HG03469 (cell line): Measurements from ENCODE around the gene SIGLEC12.
"Not testable (repeated sequence)": the region's sequence is repeated elsewhere in the genome, so short reads cannot be mapped to it uniquely, and the experiment has no call there.

Experiments used
- ATAC-seq: cut with Tn5 transposase; IDR thresholded peaks from one replicate; pipeline ENCODE4 v1.9.1; 2021; ENCODE audit warnings: mild to moderate bottlenecking, moderate library complexity, moderate number of reproducible peaks; ENCODE audit not compliant: unreplicated experiment

Gene SIGLEC12

DNA sequence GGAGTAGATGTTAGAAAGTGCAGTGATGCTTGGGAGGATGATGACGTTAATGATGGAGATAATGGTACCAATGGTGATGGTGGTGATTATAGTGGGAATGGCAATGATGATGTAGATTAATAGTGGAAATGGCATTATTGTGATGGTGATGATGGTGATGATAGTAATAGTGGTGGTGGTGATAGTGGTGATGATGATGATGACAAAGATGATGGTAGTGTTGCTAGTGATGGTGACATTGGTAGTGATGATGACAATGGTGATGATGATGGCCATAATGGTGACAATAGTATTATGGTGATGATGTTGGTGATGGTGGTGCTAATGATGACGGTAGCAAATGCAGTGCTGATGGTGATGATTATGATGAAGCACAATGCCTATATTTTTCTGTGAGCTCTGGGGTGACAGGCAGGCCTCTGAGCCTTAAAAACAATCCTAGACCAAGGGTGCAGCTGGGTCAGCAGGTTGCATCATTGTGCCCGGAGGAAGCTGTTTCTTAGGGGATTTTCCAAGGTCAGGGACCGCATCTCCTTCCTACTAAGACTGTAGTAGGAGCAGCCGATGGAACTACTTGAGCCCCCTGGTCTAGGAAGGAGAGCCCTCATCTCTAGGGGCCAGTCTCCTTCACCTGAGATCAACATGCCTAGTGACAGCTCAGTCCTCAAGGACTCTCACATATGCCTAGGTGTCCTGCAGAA lies 15.5 kb downstream of the SIGLEC12 start:
- no peak for ATAC-seq

GRCh38 chr19:51480590-51480989 lies 21.0 kb downstream of the SIGLEC12 start:
- no peak for ATAC-seq

DNA sequence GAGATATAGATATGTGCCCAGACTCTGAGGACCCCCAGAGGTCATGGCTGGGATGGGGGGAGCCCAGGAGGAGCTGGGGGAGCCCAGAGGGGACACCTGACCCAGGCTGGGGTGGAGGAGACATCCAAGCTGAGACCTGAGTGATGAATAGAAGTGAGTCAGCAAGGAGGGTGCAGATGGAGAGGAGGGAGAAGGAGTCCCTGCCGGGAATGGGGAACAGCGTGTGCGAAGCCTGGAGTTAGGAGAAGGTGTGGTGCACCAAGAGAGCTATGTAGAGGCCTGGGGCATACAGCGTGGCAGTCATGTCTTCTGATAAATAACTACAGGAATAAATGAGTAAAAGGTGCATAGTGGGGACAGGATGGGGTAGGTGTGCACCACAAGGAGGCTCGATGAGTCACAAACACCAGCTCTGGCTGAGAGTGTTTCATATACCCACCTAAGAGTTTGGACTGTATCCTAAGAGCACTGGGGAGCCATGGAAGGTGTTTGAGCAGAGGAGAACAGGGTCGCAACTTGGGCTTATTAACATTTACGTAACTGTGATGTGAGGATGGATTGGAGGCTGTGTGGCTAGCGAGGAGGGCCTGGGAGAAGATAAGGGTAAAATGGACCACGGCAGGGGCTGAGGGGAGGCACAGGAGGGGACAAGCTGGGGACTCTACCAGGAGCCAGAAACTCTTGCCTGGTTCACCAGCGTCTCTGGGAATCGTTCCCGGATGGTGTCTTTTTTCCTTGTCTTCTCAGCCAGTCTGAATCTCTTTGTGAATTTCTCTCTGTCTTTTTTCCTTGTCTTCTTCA lies 21.9 kb downstream of the SIGLEC12 start:
- no peak for ATAC-seq

GRCh38 chr19:51478381-51479234 lies 23.0 kb downstream of the SIGLEC12 start, which contains the start of gene CEACAM18:
CEACAM18 (plus strand) TSS chr19:51478539.
- no peak for ATAC-seq

DNA sequence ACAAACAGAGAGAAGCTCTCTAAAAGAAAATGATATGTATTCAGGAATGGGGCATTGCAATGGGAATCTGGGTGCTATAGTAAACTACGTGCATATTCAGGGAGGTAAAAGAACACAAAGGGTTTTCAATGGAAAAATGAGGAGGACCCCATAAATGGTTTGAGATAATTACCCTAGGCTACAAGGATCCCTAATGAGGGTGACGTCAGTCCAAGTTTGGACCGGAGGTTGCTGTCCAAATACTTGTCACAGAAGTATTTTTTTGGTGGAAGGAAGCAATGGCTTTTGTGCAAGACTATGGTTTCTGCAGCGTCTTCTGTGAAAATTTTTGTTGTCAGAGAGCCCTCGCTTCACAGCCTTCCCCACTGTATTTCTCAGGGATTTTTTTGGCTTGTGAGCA lies 24.3 kb downstream of the SIGLEC12 start:
- ATAC-seq, result no peak

- no peak for ATAC-seq
Observed at GRCh38 chr19:51476164-51476563, 25.4 kb downstream of the SIGLEC12 start.

GRCh38 chr19:51473009-51473707 lies 28.4 kb downstream of the SIGLEC12 start:
- no peak for ATAC-seq

DNA sequence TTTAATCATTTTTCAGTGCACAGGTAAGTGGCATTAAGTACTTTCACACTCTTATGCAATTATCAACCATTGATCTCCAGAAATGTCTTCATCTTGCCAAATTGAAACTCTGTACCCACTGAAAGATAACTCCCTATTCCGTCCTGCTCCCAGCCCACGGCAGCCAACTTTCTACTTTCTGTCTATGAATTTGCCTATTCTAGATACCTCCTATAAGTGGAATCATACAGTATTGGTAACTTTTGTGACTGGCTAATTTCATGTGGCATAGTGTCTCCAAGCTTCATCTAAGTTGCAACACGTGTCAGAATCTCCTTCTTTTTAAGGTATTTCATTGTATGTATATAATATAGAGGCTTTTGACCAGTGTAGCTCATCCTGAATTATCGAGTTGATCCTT lies 29.0 kb downstream of the SIGLEC12 start:
- no peak for ATAC-seq

DNA sequence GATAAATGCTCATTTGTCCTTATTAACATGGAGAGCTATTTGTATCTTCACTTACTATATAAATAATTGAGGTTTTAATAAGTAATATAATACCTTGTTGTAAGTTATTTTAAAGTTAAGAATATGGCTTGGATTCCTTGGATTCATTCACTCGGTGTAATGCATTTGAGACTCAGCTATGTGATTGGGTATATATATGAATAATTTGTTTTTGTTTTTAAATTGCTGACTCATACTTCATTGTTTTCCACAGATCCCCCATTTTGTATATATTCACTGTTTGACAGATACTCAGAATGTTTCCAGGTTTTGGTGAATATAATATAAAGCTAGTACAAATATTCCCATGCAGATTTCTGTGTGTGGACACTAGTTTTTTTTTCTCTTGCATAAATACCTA lies 30.1 kb downstream of the SIGLEC12 start:
- ATAC-seq, result no peak

- no peak for ATAC-seq
Observed at GRCh38 chr19:51470966-51471365, 30.6 kb downstream of the SIGLEC12 start.

DNA sequence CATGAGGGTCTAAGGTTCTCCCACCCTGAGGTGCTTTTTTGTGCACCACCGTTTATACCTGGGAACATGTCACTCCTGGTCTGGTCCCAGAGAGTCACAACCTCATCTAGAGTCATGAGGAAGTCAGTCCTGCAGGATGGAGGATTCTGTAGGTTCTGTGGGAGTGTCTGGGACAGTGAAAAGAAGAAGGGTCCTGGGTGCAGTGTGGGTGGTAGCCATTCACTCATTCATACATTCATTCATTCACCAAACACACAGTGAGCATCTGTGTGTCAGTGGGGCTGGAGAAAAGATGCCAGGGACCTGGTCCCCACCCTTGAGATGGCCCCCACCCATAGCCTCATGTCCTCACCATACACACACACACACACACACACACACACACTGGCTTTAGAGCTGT lies 32.0 kb downstream of the SIGLEC12 start:
- no peak for ATAC-seq

- ATAC-seq, result no peak
Observed at GRCh38 chr19:51469162-51469561, 32.4 kb downstream of the SIGLEC12 start.

DNA sequence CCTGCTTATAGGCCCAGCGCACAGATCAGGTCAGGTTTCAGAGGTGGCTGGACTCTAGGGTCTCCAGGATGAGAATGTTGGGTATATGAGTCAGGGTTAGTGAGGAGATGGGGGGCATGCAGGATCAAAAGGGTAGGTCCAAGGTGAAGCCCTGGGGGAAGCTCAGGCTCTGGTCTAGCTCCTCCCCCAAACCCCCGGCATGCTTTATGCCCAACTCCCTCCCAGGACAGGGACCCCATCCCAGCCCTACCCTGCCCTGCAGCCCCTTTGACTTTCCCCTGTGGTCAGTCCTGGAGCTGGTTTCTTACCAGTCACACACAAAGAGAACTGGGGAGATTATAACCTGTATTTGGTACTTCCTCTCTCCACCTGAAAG lies 33.1 kb downstream of the SIGLEC12 start:
- no peak for ATAC-seq

GRCh38 chr19:51467864-51468544 lies 33.6 kb downstream of the SIGLEC12 start:
- no peak for ATAC-seq

DNA sequence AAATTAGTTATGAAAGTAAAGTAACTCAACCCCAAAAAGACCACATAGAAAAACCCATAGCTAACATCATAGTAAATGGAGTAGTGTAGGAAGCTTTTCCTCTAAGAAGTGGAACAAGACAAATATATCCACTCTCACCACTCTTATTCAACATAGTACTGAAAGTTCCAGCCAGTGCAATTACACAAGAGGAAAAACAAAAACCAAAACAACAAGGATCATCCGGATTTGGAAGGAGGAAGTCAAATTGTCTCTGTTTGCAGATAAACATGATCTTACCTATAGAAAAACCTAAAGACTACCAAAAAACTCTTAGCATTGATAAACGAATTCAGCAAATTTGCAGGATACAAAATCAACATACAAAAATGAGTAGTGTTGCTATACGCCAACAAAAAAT lies 34.9 kb downstream of the SIGLEC12 start:
- no peak for ATAC-seq

GRCh38 chr19:51463976-51464581 lies 37.5 kb downstream of the SIGLEC12 start:
- not testable (repeated sequence) for ATAC-seq

DNA sequence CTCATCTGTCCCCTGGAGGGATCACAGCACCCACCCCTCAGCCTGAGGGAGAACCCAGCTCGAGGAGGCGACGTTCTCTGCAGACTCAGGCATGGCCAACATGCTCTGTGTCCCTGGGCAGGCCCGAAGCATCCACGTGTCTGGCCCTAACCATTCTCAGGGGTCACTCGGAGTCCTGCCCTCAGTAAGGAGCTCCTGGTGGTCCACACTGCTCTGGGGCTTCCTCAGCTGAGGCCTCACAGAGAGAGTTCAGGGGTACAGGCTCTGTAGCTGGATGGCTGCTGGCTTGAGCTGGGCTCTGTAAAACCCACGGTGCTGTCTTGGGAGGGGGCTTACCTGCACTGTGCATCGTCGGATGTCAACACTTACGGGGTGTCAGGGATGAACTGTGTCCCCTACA lies 38.9 kb downstream of the SIGLEC12 start:
- no peak for ATAC-seq

- no peak for ATAC-seq
Observed at GRCh38 chr19:51462276-51462675, 39.3 kb downstream of the SIGLEC12 start.

- ATAC-seq, result no peak
Observed at GRCh38 chr19:51461723-51462161, 39.9 kb downstream of the SIGLEC12 start.
